C4-2B (cell line): ENCODE data around the gene KRTDAP.
A peak's percentile ranks its signal among the peaks of the same experiment; 100 is the strongest.
"Not testable (repeated sequence)": the region's sequence is repeated elsewhere in the genome, so short reads cannot be mapped to it uniquely, and the experiment has no call there.

Experiments
- H3K27ac ChIP-seq: fragments of 450-650 bp; 2 replicates; pipeline ENCODE4 v1.5.1; 2017
- ZFX ChIP-seq: fragments of 450-650 bp; IDR thresholded peaks from 2 replicates; pipeline ENCODE4 v1.6.1; 2017
- TF ChIP-seq, protein P1 (sequence below): fragments of 450-650 bp; conservative IDR thresholded peaks from 2 replicates; pipeline ENCODE4 v1.5.1; 2017; ENCODE audit warnings: mild to moderate bottlenecking

KRTDAP gene

DNA sequence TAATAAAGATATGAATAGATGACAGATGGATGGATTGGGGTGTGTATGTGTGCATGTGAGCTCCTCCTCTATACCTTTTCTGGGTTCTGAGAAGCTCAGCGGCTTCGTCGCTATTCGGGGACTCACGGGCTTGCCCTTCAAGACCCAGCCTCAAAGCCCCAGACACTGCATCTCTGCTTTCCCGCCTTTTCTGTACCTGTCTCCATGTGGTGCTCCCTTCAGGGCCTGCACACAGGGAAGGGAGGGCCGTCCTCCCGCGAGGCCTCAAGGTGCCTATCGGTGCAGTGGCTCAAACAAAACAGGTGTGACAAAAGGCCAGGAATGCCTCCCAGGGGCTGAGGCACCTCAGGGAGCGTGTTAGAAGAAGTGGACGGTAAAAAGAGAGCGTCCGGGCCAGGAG lies 16.2 kb downstream of the KRTDAP start:
- TF ChIP-seq, protein P1, sequence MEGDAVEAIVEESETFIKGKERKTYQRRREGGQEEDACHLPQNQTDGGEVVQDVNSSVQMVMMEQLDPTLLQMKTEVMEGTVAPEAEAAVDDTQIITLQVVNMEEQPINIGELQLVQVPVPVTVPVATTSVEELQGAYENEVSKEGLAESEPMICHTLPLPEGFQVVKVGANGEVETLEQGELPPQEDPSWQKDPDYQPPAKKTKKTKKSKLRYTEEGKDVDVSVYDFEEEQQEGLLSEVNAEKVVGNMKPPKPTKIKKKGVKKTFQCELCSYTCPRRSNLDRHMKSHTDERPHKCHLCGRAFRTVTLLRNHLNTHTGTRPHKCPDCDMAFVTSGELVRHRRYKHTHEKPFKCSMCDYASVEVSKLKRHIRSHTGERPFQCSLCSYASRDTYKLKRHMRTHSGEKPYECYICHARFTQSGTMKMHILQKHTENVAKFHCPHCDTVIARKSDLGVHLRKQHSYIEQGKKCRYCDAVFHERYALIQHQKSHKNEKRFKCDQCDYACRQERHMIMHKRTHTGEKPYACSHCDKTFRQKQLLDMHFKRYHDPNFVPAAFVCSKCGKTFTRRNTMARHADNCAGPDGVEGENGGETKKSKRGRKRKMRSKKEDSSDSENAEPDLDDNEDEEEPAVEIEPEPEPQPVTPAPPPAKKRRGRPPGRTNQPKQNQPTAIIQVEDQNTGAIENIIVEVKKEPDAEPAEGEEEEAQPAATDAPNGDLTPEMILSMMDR: no peak
- no peak for TF ChIP-seq ZFX
- no peak overlapping the region for H3K27ac ChIP-seq

DNA sequence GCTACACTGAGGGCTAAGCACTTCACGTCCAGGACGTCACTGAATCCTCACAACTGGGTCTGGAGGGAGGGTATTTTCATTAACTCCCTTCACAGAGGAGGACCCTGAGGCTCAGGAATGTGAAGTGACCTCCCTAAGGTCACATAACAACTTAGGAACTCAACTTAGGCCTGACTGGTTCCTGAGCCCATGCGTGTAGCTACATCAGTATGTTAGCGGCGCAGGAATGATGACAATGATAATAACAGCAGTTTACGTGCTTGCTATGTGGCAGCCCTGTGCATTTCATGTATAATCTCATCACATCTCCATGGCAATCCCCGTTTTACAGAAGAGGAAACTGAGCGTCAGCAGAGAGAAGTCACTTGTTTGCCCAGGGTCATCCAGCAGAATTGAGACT lies 18.3 kb downstream of the KRTDAP start:
- H3K27ac ChIP-seq: no peak overlapping the region
- TF ChIP-seq ZFX: no peak
- TF ChIP-seq, protein P1: no peak

GRCh38 chr19:35471075-35471474 lies 19.2 kb downstream of the KRTDAP start:
- H3K27ac ChIP-seq: not testable (repeated sequence)

DNA sequence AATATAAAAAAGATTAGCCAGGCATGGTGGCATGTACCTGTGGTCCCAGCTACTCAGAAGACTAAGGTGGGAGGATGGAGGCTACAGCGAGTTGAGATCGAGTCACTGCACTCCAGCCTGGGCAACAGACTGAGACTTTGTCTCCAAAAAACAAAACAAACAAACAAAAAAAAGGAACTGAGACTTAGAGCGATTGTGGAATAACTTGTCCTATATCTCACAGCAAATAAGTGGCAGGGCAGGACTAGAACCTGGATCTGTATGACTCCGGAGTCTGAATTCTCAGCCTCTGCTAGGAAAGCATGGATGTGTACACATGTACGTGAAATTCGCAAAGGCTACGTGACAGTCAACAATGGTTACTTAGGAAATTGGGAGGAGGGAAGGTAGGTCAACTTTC lies 20.1 kb downstream of the KRTDAP start:
- H3K27ac ChIP-seq: no peak overlapping the region
- no peak for TF ChIP-seq ZFX

DNA sequence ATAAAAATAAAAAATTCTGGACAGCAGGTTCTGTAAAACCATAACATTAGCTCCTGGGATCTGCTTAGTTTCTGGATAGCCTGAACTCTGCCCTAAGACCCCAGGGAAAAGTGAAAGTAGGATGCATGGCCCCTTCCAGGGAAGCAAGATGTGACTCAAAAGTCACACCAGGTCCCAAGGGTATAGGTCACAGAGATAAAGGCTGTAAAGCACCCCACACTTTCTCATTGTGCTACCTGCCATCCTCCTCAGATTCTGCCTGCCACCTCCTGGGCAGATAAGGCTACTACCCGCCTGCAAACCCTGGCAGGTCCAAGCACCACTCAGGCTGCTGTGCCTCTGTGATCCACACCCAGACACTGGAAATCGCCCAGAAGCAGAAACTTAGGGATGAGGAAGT lies 21.6 kb downstream of the KRTDAP start:
- TF ChIP-seq ZFX: no peak
- TF ChIP-seq, protein P1: peak; percentile 74

GRCh38 chr19:35466259-35466658 lies 24.0 kb downstream of the KRTDAP start:
- H3K27ac ChIP-seq: no peak overlapping the region
- TF ChIP-seq ZFX: no peak
- TF ChIP-seq, protein P1: no peak

More for the DNA sequence above, 21.6 kb downstream of the KRTDAP start:
- H3K27ac ChIP-seq: no peak overlapping the region

DNA sequence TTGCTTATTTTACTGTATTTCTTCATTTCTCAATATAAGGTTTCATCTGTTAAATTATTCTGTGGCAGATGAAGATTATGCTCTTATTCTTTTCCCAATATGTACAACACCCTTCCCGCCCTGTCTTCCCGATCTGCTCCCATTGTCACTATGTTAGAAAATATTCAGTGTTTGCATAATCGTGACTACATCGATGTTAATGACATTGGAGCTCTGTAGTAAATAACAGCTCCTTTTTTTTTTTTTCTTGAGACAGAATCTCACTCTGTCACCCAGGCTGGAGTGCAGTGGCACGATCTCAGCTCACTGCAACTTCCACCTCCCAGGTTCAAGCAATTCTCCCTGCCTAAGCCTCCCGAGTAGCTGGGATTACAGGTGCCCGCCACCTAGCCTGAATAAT lies 27.3 kb downstream of the KRTDAP start:
- not testable (repeated sequence) for H3K27ac ChIP-seq

- TF ChIP-seq, protein P1: no peak
- TF ChIP-seq ZFX: no peak
- H3K27ac ChIP-seq: no peak overlapping the region
Measured at GRCh38 chr19:35462476-35462953, 27.7 kb downstream of the KRTDAP start.

GRCh38 chr19:35461788-35462187 lies 28.5 kb downstream of the KRTDAP start:
- H3K27ac ChIP-seq: not testable (repeated sequence)

- TF ChIP-seq, protein P1: no peak
- no peak for TF ChIP-seq ZFX
- no peak overlapping the region for H3K27ac ChIP-seq
Measured at GRCh38 chr19:35461060-35461459, 29.2 kb downstream of the KRTDAP start.
